Lung (tissue), 12 donors: ENCODE results near the gene BMI1. TPM values are rescaled to one million over a fixed set of nuclear protein-coding genes. Genes with fewer than 3 reads are reported as not detected.

Experiments
- ATAC-seq: fragments of 200-7000 bp; cut with Tn5 transposase; one replicate; pipeline ENCODE4 v1.9.1; 2020; ENCODE audit warnings: moderate number of reproducible peaks; ENCODE audit not compliant: insufficient read depth, low FRiP score
- DNase-seq, 3 donors: peaks; one replicate each; pipeline ENCODE4 v3.0.0-alpha.2; 2013 to 2017
- H3K27ac ChIP-seq, 2 donors: one replicate each; pipeline ENCODE4 v1.5.1; 2013; ENCODE audit warnings: mild to moderate bottlenecking in 2 of 2, moderate library complexity in 2 of 2, control low read depth in 1 of 2, inconsistent platforms in 1 of 2, low read depth in 1 of 2, low read length in 1 of 2
- H3K27me3 ChIP-seq, 3 donors: one replicate each; pipeline ENCODE4 v1.5.1; 2013; ENCODE audit warnings: low read length in 2 of 3; ENCODE audit not compliant: control insufficient read depth in 3 of 3, insufficient read depth in 3 of 3
- H3K36me3 ChIP-seq, 4 donors: one replicate each; pipeline ENCODE4 v1.5.1; 2013; ENCODE audit warnings: low read length in 4 of 4, mild to moderate bottlenecking in 1 of 4, moderate library complexity in 1 of 4; ENCODE audit not compliant: control insufficient read depth in 4 of 4, insufficient read depth in 4 of 4
- H3K4me1 ChIP-seq, 5 donors: one replicate each; pipeline ENCODE4 v1.5.1; 2013; ENCODE audit warnings: low read length in 5 of 5, mild to moderate bottlenecking in 2 of 5, moderate library complexity in 1 of 5; ENCODE audit not compliant: control insufficient read depth in 5 of 5, insufficient read depth in 5 of 5
- H3K4me3 ChIP-seq: one replicate; pipeline ENCODE4 v1.5.1; 2013; ENCODE audit warnings: mild to moderate bottlenecking, control low read depth, moderate library complexity
- H3K9ac ChIP-seq, 2 donors: one replicate each; pipeline ENCODE4 v1.5.1; 2013; ENCODE audit warnings: low read length in 2 of 2, control low read depth in 1 of 2; ENCODE audit not compliant: insufficient read depth in 1 of 2
- H3K9me3 ChIP-seq, 4 donors: one replicate each; pipeline ENCODE4 v1.5.1; 2013; ENCODE audit warnings: low read length in 3 of 4, mild to moderate bottlenecking in 1 of 4, moderate library complexity in 1 of 4; ENCODE audit not compliant: control insufficient read depth in 4 of 4, insufficient read depth in 3 of 4
- WGBS, 2 donors: extraction: QIAGEN DNeasy Blood & Tissue Kit; methylation state at CpG; one replicate each; pipeline ENCODE4 v1.1.7; 2013; 5-methylcytosine and 5-hydroxymethylcytosine counted together
- polyA plus RNA-seq, 2 donors: library from polyadenylated mRNA; stranded (reverse); fragments of 200-250 nt; gene quantifications; one replicate each; pipeline ENCODE4 v1.2.1, GENCODE V29; 2013
- total RNA-seq, 2 donors: library from RNA; depleted of rRNA in 1 of 2; stranded (reverse); fragments of >200 nt in 1 of 2; gene quantifications; one replicate each; pipeline ENCODE4 v1.2.1, GENCODE V29; 2014 to 2021
- TF ChIP-seq, protein P1 (sequence below): IDR thresholded peaks from 2 replicates; pipeline ENCODE4 v1.5.1; 2012; ENCODE audit warnings: mild to moderate bottlenecking; ENCODE audit errors: control extremely low read depth, extremely low read depth
- donor health status: control.
- donor health status: control.
- donor health status: Bipolar disorder and iron deficiency.
- donor health status: healthy.
- donor health status: DM: yes; HTN: yes; CAD: no.

BMI1 gene
- total and polyA plus RNA-seq, 4 donors = 21.9 to 81.1 (median 31.6) TPM

DNA sequence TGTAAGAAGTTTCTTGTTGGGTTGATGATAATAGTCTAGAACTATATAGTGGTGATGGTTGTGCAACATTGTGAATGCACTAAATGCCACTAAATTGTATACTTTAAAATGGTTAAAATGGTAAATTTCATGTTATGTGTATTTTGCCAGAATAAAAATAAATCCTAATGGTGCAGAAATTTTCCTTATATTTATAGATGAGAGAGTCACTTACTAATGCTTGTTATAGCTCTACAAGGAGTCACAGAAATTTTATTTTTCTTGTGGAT is 45.5 kb downstream of the BMI1 start:
- H3K36me3 ChIP-seq = no peaks in the 10 kb centered on the region
- TF ChIP-seq, protein P1, sequence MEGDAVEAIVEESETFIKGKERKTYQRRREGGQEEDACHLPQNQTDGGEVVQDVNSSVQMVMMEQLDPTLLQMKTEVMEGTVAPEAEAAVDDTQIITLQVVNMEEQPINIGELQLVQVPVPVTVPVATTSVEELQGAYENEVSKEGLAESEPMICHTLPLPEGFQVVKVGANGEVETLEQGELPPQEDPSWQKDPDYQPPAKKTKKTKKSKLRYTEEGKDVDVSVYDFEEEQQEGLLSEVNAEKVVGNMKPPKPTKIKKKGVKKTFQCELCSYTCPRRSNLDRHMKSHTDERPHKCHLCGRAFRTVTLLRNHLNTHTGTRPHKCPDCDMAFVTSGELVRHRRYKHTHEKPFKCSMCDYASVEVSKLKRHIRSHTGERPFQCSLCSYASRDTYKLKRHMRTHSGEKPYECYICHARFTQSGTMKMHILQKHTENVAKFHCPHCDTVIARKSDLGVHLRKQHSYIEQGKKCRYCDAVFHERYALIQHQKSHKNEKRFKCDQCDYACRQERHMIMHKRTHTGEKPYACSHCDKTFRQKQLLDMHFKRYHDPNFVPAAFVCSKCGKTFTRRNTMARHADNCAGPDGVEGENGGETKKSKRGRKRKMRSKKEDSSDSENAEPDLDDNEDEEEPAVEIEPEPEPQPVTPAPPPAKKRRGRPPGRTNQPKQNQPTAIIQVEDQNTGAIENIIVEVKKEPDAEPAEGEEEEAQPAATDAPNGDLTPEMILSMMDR = no peak
- H3K27me3 ChIP-seq = no peaks in the 10 kb centered on the region
- H3K4me1 ChIP-seq = no peaks in the 10 kb centered on the region
- H3K9me3 ChIP-seq = no peaks in the 10 kb centered on the region
- no peak overlapping the region for H3K9ac ChIP-seq
- ATAC-seq (no peak), DNase-seq (no peak)
- H3K27ac ChIP-seq = no peak overlapping the region
- no peak overlapping the region for H3K4me3 ChIP-seq

DNA sequence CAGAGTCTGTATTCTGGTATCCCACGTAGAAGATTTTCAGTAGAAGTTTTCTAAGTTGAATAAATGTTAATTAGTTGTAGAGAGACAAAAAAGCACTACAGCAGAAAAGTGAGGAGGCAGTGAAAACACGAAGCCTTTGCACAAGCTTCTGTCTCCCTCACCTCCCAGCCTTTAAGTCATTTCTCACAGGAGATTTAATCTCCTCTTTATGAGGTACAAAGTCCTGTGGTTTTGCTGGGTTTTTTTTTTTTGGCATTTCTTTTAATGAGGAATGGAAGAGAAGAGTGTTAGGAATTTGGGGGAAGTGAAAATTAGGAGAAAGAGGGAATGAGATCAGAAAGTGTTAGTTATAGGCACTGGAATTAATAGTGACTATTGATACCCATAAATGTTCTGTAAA is 45.9 kb downstream of the BMI1 start:
- H3K36me3 ChIP-seq = no peaks in the 10 kb centered on the region
- no peak overlapping the region for H3K9ac ChIP-seq
- TF ChIP-seq, protein P1 = no peak
- no peak overlapping the region for H3K4me3 ChIP-seq
- no peak for DNase-seq
- 63 to 73% methylated on average over 2 of the region's 2 CpGs for WGBS, 2 donors
- ATAC-seq = no peak
- no peaks in the 10 kb centered on the region for H3K27me3 ChIP-seq
- H3K27ac ChIP-seq = no peak overlapping the region
- no peaks in the 10 kb centered on the region for H3K9me3 ChIP-seq
- H3K4me1 ChIP-seq = no peaks in the 10 kb centered on the region

DNA sequence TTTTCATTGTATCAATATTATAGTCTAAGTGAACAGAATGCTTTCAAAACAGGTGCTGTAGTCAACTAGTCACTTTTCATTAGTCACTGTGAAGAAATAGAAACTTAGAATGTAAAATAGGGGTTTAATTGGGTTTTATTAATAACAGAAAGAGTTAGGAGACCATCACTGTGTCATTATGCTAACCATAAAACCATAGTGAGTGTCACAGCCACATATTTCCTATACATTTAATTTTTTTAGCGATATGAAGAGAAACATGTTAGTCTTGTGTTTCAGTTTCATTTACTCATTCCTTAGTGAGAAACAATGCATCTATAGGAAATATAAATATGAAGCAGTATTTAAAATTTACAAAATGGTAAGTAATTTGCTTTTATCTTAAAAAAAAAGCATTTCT is 46.6 kb downstream of the BMI1 start:
- Histone ChIP-seq H3K4me3 (no peak overlapping the region), H3K27me3 (peaks cover 0 to 2% (median 0%) of the 10 kb centered on the region in 3 donors), H3K9me3 (no peaks in the 10 kb centered on the region), H3K4me1 (no peaks in the 10 kb centered on the region), H3K27ac (no peak overlapping the region), H3K9ac (no peak overlapping the region), H3K36me3 (no peaks in the 10 kb centered on the region)
- DNase-seq (no peak), ATAC-seq (no peak)
- TF ChIP-seq, protein P1 = no peak
- 79 to 85% methylated on average over 1 of the region's 1 CpG for WGBS, 2 donors

DNA sequence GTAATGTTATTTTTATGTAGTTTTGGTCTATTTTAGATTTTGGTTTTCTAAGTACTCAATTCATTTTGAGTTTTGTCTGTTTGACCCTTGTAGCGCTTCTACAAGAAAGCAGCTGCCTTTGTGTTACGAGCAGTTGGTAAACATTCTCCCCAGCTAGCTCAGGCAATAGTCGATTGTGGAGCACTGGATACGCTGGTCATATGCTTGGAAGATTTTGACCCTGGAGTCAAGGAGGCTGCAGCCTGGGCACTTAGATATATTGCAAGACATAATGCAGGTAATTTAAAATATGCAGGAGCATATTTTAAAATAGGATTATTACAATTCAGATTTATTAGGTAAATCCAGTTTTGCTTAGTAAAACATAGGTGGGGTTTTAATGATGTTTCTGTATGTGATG is 47.5 kb downstream of the BMI1 start:
- peaks cover 0 to 3% (median 2%) of the 10 kb centered on the region in 3 donors for H3K27me3 ChIP-seq
- no peak overlapping the region for H3K9ac ChIP-seq
- no peaks in the 10 kb centered on the region for H3K9me3 ChIP-seq
- no peak overlapping the region for H3K27ac ChIP-seq
- H3K36me3 ChIP-seq = no peaks in the 10 kb centered on the region
- WGBS, 2 donors = 91 to 95% methylated on average over 4 of the region's 4 CpGs
- DNase-seq (peak in 1 of 3 donors; percentile 24), ATAC-seq (no peak)
- TF ChIP-seq, protein P1 = no peak
- H3K4me1 ChIP-seq = peaks cover 0 to 5% (median 0%) of the 10 kb centered on the region in 5 donors
- H3K4me3 ChIP-seq = no peak overlapping the region
